Right lobe of liver (tissue), 4 donors: ENCODE results near the gene RNGTT.

ENCODE experiments used
- CTCF ChIP-seq, 4 donors: fragments of 200-600 bp in 3 of 4; fragments of 450-650 bp in 1 of 4; IDR thresholded peaks; one replicate each; pipeline versions ENCODE4 v1.5.1 to v1.8.0; 2016 to 2022; ENCODE audit warnings: antibody characterized with exemption in 4 of 4, mild to moderate bottlenecking in 2 of 4
- POLR2A ChIP-seq: fragments of 450-650 bp; IDR thresholded peaks from one replicate; pipeline ENCODE4 v1.6.1; 2017; ENCODE audit warnings: antibody characterized with exemption, mild to moderate bottlenecking
- donor health status: DM: no; HTN: no; CAD: no.
- donor health status: DM: no; HTN: no; CAD: no.
- donor health status: DM: no; HTN: yes; CAD: no.

GRCh38 chr6:88806728-88807127 is 156.7 kb downstream of the RNGTT start:
- TF ChIP-seq CTCF (IDR thresholded peaks at IDR 0.05) (no peak), POLR2A (no peak)
